Skeletal muscle tissue (tissue), 4 donors: ENCODE data around the gene GNG13. TPM values are rescaled to one million over a fixed set of nuclear protein-coding genes. Genes with fewer than 3 reads are reported as not detected.

Experiments used
- H3K27ac ChIP-seq: one replicate; pipeline ENCODE4 v1.7.0; 2013; ENCODE audit warnings: mild to moderate bottlenecking, low read depth, low read length, inconsistent platforms
- H3K27me3 ChIP-seq, 3 donors: one replicate each; pipeline ENCODE4 v1.7.0; 2013; ENCODE audit warnings: low read length in 3 of 3; ENCODE audit not compliant: control insufficient read depth in 3 of 3, insufficient read depth in 3 of 3
- H3K36me3 ChIP-seq, 3 donors: one replicate each; pipeline ENCODE4 v1.7.0; 2013; ENCODE audit warnings: low read length in 3 of 3; ENCODE audit not compliant: control insufficient read depth in 3 of 3, insufficient read depth in 3 of 3
- H3K4me1 ChIP-seq, 3 donors: one replicate each; pipeline ENCODE4 v1.7.0; 2013; ENCODE audit warnings: low read length in 3 of 3, mild to moderate bottlenecking in 3 of 3; ENCODE audit not compliant: control insufficient read depth in 3 of 3, insufficient read depth in 3 of 3
- H3K4me3 ChIP-seq, 3 donors: one replicate each; pipeline ENCODE4 v1.7.0; 2013; ENCODE audit warnings: low read length in 3 of 3
- H3K9ac ChIP-seq, 3 donors: one replicate each; pipeline ENCODE4 v1.7.0; 2013; ENCODE audit warnings: low read length in 3 of 3, mild to moderate bottlenecking in 3 of 3, moderate library complexity in 2 of 3, low read depth in 1 of 3
- H3K9me3 ChIP-seq, 3 donors: one replicate each; pipeline ENCODE4 v1.7.0; 2013; ENCODE audit warnings: low read length in 3 of 3; ENCODE audit not compliant: control insufficient read depth in 3 of 3
- total RNA-seq: library from RNA; depleted of rRNA; stranded (reverse); fragments of >200 nt; gene quantifications from one replicate; pipeline ENCODE4 v1.2.3, GENCODE V29; 2014
- donor health status: Osteomylitis.

The GNG13 gene
- total RNA-seq, 1 donor from 2014 or later: not detected

DNA sequence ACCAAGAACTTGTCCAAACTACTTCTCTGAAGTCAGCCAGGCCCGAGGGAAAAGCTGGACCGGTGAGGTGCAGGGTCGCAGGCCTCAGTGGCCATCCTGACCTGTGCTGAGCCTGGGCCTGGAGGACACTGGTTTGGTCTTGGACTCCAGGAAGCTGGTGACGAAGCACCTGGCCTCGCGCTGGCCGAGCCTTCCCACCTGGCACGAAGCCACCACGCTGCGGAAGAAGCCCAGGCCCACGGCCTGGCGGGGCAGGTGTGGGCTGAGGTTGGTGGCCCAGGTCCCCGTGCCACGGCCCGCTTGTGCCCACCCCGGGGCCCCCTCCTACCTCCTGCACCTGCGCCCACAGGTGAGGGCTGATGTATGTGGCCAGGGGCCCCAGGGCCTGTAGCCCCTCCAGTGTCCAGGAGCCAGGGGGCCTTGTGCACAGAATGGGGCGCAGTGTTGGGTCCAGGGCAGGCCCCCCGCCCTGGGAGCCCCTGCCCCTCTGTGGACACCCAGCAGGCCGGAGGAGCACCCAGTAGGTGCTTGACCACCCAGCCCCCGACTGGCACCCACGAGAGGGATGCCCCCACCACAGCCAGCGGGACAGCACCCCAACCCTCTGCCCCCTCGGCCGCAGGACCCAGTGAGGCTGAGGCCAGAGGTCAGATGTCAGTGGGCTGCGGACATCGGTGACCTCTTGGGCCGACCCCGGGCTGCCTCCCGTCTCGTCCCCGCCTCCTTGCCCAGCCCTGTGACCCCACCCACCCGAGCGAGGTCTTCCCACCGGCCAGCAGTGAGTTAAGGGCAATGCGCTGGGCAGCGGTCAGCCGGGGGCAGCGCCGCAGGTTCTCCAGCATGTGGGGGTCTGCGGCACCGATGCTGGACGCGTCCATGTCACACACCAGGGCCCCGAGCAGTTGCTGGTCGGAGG lies 26.2 kb downstream of the GNG13 start:
- Histone ChIP-seq H3K27me3 (peaks cover 18 to 33% (median 19%) of the 10 kb centered on the region in 3 donors), H3K9me3 (no peaks in the 10 kb centered on the region), H3K36me3 (no peaks in the 10 kb centered on the region), H3K9ac (no peak overlapping the region), H3K4me3 (no peak overlapping the region), H3K4me1 (no peaks in the 10 kb centered on the region), H3K27ac (no peak overlapping the region)

DNA sequence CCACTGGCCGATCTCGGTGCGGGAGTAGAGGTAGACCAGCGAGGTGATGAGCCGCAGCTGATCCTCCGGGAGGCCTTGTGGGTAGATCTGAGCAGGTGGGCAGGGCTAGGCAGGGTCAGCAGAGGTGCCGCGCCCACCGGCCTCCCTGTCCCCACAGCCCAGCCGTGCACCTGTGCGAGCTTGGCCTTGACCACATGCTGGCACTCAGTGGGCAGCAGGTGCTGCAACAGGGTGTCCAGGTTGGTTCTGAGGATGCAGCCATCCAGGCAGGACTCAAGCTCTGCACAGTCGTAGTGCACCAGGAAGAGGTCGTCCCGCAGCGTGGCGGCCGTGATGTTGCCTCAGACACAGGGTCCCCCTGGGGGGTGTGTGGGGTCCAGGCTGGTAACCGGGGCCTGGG lies 27.6 kb downstream of the GNG13 start:
- Histone ChIP-seq H3K4me3 (no peak overlapping the region), H3K27me3 (peaks cover 11 to 24% (median 12%) of the 10 kb centered on the region in 3 donors), H3K9ac (no peak overlapping the region), H3K36me3 (no peaks in the 10 kb centered on the region), H3K27ac (no peak overlapping the region), H3K9me3 (no peaks in the 10 kb centered on the region), H3K4me1 (no peaks in the 10 kb centered on the region)

DNA sequence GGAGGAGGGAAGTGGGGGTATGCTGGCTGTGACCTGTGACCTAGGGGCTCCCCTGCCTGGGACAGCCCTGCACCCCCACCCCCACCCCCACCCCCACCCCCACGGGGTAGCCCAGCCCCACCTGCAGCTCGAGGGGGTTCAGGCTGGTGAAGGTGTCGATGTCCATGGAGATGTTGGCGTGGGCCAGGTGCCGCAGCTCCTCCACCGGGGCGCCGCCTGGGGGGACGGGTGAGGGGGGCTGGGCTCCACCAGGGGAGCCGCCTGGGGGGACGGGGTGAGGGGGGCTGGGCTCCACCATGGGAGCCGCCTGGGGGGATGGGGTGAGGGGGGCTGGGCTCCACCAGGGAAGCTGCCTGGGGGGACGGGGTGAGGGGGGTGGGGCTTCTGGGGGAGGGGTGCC lies 30.1 kb downstream of the GNG13 start:
- H3K9me3 ChIP-seq: no peaks in the 10 kb centered on the region
- no peak overlapping the region for H3K9ac ChIP-seq
- no peak overlapping the region for H3K27ac ChIP-seq
- H3K4me1 ChIP-seq: no peaks in the 10 kb centered on the region
- peaks cover 8 to 32% (median 10%) of the 10 kb centered on the region in 3 donors for H3K27me3 ChIP-seq
- no peaks in the 10 kb centered on the region for H3K36me3 ChIP-seq
- H3K4me3 ChIP-seq: no peak overlapping the region

DNA sequence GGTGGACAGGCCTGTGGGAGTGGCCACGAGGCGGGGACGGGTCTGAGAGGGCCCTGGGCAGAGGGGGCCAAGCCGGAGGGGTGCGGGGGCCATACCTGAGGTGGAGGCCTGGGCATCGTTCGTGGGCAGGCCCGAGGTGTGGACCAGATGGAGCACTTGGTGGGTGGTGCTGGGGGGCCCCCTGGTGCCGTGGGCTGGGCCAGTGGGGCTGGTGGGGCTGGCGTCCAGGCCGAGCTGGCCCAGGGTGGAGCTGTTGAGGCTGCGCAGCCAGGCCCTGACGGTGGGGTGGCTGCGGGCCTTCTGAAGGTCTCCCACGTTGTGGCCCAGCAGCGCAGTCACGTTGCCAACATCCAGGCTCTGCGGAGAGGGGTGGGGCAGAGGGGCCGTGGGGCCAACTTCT lies 30.6 kb downstream of the GNG13 start:
- Histone ChIP-seq H3K9me3 (no peaks in the 10 kb centered on the region), H3K4me1 (no peaks in the 10 kb centered on the region), H3K36me3 (no peaks in the 10 kb centered on the region), H3K27me3 (peaks cover 8 to 34% (median 14%) of the 10 kb centered on the region in 3 donors), H3K4me3 (no peak overlapping the region), H3K27ac (no peak overlapping the region), H3K9ac (no peak overlapping the region)

DNA sequence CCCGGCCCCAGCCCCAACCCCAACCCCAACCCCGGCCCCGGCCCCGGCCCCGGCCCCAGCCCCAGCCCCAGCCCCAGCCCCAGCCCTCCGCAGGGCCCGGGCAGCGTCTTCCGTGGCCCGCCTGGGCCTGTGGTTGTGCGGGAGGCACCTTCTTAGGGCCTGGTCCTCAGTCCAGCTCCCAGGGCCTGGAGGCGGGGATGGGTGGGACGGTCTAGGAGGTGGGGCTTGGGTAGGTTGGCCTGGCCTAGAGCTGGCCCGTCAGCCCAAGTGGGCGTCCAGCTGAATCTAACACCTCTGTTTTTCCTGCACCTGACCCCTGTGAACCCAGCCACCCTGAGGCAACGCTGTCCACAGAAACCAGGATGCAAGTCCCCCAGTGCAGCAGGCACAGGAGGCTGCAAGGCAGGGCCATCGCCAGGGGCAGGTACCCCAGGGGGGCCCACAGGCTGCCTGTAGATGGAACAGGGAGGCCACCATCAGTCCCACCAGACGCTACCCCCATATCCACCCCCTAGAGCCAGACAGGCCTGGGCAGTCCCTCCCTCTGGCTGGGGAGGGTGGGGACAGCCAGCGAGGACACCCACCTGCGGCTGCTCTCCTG lies 31.2 kb downstream of the GNG13 start:
- no peak overlapping the region for H3K4me3 ChIP-seq
- H3K9ac ChIP-seq: no peak overlapping the region
- H3K36me3 ChIP-seq: no peaks in the 10 kb centered on the region
- H3K4me1 ChIP-seq: no peaks in the 10 kb centered on the region
- H3K27me3 ChIP-seq: peaks cover 8 to 36% (median 14%) of the 10 kb centered on the region in 3 donors
- H3K9me3 ChIP-seq: no peaks in the 10 kb centered on the region
- H3K27ac ChIP-seq: no peak overlapping the region

DNA sequence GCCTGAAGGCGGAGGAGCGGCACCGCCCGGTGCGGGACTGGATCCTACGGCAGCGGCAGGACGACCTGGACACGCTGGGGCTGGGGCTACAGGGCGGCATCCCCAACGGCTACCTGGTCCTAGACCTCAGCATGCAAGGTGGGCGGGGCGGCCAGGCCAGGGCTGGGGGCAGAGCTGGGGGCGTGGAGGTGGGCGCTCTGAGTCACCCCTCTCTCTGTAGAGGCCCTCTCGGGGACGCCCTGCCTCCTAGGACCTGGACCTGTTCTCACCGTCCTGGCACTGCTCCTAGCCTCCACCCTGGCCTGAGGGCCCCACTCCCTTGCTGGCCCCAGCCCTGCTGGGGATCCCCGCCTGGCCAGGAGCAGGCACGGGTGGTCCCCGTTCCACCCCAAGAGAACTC lies 32.1 kb downstream of the GNG13 start:
- no peaks in the 10 kb centered on the region for H3K36me3 ChIP-seq
- H3K9me3 ChIP-seq: no peaks in the 10 kb centered on the region
- no peak overlapping the region for H3K27ac ChIP-seq
- no peak overlapping the region for H3K4me3 ChIP-seq
- peaks cover 8 to 38% (median 18%) of the 10 kb centered on the region in 3 donors for H3K27me3 ChIP-seq
- no peak overlapping the region for H3K9ac ChIP-seq
- H3K4me1 ChIP-seq: no peaks in the 10 kb centered on the region

DNA sequence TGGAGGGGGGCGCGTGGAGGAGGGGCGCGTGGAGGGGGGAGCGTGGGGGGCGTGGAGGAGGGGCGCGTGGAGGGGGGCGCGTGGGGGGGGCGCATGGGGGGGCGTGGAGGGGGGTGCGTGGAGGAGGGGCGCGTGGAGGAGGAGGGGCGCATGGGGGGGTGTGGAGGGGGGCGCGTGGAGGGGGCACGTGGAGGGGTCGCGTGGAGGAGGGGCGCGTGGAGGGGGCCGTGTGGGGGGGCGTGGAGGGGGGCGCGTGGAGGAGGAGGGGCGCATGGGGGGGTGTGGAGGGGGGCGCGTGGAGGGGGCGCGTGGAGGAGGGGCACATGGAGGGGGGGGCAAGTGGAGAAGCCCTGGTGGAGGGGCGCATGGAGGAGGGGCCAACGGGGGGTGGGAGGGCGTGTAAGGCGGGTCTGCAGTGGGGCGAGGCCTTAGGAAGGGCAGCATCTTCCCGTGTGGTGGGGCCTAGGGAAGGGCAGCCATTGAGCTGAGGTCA lies 32.7 kb downstream of the GNG13 start:
- Histone ChIP-seq H3K36me3 (no peaks in the 10 kb centered on the region), H3K27ac (no peak overlapping the region), H3K9me3 (no peaks in the 10 kb centered on the region), H3K4me3 (no peak overlapping the region), H3K27me3 (peaks cover 8 to 36% (median 23%) of the 10 kb centered on the region in 3 donors), H3K4me1 (no peaks in the 10 kb centered on the region), H3K9ac (no peak overlapping the region)

DNA sequence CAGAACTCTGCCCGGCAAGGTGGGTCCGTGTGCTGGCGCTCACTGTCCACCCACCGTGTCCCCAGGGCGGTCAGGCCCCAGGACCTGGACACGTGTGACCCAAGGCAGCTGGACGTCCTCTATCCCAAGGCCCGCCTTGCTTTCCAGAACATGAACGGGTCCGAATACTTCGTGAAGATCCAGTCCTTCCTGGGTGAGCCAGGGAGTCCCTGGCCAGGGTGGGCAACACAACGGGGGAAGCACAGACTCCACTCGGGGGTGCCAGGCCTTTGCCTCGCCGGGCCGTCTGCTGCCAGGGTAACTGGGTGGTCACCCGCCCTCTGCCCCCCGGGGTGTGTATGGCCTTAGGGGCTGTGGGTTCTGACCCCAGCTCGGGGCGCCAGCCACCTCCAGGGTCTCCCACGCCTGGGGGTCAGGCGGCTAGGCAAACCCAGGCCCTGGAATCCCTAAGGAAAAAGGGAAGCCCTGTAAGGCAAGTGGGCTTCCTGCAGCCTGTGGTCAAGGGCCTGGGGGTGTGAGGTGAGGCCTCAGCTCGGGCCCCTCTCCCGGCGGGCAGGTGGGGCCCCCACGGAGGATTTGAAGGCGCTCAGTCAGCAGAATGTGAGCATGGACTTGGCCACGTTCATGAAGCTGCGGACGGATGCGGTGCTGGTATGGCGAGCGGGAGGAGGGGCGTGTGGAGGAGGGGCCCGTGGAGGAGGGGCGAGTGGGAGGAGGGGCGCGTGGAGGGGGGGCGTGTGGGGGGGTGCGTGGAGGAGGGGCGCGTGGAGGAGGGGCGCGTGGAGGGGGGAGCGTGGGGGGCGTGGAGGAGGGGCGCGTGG lies 33.5 kb downstream of the GNG13 start:
- H3K36me3 ChIP-seq: no peaks in the 10 kb centered on the region
- H3K4me3 ChIP-seq: no peak overlapping the region
- no peak overlapping the region for H3K27ac ChIP-seq
- no peaks in the 10 kb centered on the region for H3K4me1 ChIP-seq
- H3K27me3 ChIP-seq: peaks cover 8 to 33% (median 30%) of the 10 kb centered on the region in 3 donors
- H3K9me3 ChIP-seq: no peaks in the 10 kb centered on the region
- no peak overlapping the region for H3K9ac ChIP-seq

DNA sequence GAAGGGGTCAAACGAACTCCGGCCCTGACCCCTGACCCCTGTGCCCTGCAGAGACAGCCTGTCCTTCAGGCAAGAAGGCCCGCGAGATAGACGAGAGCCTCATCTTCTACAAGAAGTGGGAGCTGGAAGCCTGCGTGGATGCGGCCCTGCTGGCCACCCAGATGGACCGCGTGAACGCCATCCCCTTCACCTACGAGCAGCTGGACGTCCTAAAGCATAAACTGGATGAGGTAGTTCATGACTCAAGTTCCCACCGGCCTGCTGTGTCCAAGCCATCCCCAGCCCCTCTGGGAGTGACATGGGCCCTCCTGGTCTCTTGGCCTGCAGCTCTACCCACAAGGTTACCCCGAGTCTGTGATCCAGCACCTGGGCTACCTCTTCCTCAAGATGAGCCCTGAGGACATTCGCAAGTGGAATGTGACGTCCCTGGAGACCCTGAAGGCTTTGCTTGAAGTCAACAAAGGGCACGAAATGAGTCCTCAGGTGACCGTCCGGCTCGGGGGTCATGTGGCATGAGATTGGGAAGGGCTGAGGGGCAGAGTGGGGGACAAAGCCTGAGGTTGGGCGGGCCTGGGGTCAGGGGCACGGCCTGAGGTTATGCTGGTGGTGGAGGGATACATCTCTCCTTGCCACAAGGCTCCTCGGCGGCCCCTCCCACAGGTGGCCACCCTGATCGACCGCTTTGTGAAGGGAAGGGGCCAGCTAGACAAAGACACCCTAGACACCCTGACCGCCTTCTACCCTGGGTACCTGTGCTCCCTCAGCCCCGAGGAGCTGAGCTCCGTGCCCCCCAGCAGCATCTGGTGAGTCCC lies 34.3 kb downstream of the GNG13 start:
- H3K36me3 ChIP-seq: no peaks in the 10 kb centered on the region

More for the DNA sequence above, 34.3 kb downstream of the GNG13 start:
- Histone ChIP-seq H3K27ac (no peak overlapping the region), H3K4me1 (no peaks in the 10 kb centered on the region), H3K27me3 (peaks cover 8 to 34% (median 32%) of the 10 kb centered on the region in 3 donors), H3K9me3 (no peaks in the 10 kb centered on the region), H3K4me3 (no peak overlapping the region), H3K9ac (no peak overlapping the region)
